NOMO-1 treated with dmso at 0.1 percent for 144 hours (cell line): Measurements from ENCODE around the gene HEXIM2.

ENCODE experiments used
- DNase-seq: peaks from one replicate; lab custom pipeline; 2025; ENCODE audit not compliant: unreplicated experiment; lab: John Stamatoyannopoulos, UW

The HEXIM2 gene

DNA sequence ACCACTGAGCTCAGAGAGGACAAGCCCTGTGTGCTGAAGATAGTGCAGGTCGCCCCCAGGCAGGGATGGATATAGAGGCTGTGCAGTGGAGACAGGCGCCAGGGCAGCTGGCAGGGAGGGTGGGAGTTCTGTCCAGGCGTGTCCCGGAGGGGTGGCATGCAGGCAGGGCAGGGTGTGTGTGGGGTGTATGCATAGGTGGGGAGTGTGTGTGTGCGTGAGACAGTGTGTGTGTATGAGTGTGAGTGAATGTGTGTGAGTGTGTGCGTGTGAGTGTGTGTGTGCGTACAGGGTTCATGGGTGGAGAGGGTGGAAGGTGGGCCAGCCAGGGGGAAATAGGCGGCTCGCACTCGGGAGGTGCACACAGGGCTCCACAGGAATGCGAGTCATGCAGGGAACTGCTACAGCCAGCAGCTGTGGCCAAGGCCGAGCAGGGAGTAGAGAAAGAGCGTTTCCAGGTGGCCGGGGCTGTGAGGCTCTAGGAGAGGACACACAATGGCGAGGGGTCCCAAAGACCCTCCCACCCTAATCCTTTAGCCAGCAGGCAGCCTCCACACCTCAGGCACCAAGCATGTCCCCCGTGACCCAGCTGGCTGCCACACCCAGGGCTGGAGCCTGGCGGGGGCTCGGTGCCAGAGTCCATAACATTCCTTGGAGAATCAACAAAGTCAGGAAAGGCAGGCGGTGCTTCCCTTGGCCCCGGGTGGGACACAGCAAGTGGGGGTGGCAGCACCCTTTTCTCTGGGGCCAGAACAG lies 34.0 kb upstream of the HEXIM2 start:
- no peak for DNase-seq

DNA sequence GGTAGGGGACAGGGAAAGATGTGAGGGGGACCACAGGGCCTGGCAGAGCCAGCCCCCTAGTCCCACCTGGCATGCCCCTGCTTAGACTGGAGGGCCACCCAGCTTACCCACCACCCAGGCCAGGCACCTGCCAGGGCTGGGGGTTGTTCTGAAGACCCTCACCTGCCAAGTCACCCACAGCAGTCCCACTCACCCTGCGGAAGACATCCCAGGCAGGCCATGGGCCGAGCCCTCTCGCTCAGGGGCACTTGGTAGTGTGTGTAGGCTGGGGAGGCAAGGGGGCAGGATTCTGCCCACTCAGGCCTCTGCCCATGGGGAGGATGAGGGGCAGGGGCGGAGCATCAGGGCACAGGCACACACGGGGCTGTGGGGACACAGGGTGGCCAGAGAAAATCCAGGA lies 33.3 kb upstream of the HEXIM2 start:
- no peak for DNase-seq

DNA sequence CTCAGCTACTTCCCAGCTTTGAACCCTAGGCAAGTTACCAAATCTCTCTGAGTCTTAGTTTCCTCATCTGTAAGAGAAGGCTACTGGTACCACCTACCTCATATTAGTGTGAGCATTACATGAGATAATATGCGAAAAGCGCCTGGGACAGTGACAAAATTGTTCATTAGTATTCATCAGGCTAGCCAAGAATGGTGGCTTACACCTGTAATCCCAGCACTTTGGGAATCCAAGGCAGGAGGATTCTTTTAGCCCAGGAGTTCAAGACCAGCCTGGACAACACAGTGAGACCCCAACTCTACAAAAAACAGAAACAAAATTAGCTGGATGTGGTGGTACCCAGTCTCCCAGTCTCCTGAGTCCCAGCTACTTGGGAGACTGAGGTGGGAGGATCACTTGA lies 32.7 kb upstream of the HEXIM2 start:
- no peak for DNase-seq

DNA sequence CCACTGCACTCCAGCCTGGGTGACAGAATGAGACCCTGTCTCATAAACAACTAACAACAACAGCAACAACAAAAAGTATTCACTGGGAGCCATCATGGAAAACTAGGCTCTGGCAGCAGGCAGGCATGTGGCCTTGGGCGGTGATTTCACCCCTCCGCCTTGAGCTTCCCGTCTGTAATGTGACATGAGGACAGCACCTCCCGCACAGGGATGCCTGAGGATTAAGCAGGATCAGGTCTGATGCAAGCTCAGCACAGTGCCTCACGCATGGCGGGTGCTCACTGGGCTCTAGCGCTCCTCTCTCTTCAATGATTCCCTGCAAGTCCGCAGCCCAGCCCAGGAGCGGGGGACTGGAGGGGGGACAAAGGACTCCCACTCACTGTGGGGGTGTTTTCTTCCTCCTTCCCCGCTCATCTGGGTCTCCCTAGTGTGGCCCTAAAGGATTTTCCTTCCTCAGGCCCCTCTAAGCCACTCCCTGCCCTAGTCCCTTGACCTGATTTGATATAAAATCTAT lies 32.2 kb upstream of the HEXIM2 start:
- no peak for DNase-seq

DNA sequence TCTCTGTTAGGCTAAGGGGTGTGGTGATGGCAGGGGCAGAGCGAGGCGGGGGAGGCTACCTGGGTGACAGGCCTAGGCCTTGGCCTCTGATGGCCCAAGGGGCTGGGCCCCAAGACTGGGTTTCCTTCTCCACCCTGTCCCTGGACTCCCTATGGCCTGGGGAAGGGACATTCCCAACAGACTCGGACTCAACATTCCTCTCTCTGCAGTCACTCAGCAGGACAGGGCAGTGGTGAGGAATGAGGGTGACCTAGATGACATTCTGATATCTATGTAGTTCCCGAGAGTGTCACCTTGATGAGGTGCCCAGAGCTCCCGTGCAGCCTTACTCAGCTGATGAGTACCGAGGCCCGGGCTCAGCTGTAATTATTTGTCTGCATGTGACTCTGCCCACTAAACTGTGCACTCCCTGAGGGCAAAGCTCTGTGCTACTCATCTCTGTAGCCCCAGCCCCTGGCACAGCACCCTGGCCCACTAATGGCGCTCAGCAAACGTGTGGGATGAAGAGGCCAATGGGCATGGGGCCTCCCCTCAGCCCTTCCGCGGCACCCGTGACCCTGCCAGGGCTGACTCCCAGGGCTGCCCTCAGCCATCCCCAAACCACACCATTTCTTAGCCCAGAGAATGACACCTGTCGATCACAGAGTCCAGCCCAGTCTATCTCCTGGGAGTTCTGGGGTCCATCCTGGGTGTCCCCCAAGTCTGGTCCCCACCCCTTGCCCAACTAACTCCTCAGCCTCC lies 31.6 kb upstream of the HEXIM2 start:
- DNase-seq, result no peak

DNA sequence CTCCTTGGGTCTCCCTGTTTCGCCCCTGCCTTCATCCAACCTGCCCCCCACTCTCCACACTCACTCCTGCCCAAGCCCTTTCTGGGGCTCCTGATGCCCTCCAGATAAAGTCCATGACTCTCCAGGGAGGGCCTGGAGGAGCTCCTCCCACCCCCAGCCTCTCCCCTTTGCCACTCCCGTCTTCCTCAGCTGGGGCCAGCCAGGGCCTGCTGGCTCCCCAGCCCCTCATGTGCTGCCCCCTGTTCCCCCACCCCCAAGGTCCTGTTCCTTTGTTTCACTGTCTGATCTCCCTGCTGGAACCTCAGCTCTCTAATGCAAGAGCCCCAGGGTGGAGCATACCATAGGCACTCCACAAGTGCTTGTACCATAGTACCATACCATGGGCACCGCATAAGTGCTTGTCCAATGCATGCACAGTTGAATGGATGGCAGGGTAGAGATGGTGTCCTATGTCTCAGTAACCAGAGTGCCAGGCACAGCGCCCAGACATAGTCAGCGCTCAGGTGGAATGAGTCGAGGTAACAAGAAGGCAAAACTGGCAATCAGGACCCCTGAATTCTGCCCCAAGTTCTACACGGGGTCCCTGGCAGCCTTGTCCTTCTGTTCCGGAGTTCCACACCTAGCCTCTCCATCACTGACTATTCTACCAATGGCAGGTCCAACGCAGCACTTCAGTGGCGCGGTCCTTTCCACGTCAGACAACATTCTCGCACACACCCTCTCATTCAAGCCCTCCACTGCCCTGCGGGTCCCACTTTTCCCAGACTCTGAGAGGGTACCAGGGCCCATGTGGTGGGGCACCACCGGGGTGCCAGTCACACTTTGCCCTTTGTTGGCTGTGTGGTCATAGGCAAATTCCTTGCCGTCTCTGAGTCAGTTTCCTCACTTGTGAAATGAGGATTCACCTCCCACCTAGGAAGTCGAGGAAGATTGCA lies 30.7 kb upstream of the HEXIM2 start:
- no peak for DNase-seq

DNA sequence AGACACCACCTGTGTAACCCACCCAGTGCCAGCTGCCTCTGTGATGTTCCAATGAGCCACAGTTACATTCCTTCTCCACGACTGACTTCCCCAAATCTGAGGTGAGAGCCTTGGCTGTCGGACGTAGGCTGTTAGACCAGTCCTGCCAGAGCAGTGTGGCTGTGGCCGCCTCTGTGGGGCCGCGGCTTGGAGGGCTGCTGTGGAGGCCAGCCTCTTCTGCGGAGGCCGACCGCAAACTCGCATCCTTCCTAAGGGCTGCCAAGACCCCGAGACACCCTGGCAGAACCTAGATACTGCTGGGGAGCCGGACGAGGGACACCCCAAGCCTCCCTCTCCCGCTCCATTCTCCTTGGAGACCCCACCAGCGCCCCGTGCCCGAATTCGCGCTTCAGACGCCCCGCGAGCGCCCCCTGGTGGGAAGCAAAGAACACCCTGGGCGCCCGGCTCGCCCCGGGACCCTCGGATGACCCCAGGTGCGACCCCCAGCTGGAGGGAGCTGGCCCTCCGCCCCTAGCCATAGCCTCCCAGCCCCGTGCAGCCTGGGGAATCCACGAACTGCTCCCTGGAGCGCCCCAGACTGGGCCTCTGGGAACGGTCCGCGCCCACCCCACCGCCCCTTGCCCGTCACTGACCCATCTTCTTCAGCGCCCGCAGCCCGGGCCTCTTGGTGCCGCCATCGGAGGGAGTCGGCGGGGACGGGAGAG lies 29.9 kb upstream of the HEXIM2 start:
- no peak for DNase-seq

DNA sequence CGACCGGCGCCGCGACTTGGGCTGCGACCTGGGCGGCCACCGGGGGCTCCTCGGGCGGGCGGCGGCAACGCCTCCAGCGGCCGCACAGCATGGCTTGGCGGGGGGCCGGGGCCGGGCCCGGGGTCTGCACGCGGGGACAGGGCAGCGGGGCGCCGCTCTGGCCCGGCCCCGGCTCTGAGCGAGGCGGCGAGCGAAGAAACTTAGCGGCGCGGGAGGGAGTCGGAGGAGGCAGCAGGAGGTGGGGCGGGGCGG lies 29.4 kb upstream of the HEXIM2 start, which contains the start of gene PLCD3:
TSS of gene PLCD3 (minus strand) at position 196 of the 252 bp plus-strand sequence. CDS start at position 91, 105 bp downstream.
- peak; percentile 60 for DNase-seq

DNA sequence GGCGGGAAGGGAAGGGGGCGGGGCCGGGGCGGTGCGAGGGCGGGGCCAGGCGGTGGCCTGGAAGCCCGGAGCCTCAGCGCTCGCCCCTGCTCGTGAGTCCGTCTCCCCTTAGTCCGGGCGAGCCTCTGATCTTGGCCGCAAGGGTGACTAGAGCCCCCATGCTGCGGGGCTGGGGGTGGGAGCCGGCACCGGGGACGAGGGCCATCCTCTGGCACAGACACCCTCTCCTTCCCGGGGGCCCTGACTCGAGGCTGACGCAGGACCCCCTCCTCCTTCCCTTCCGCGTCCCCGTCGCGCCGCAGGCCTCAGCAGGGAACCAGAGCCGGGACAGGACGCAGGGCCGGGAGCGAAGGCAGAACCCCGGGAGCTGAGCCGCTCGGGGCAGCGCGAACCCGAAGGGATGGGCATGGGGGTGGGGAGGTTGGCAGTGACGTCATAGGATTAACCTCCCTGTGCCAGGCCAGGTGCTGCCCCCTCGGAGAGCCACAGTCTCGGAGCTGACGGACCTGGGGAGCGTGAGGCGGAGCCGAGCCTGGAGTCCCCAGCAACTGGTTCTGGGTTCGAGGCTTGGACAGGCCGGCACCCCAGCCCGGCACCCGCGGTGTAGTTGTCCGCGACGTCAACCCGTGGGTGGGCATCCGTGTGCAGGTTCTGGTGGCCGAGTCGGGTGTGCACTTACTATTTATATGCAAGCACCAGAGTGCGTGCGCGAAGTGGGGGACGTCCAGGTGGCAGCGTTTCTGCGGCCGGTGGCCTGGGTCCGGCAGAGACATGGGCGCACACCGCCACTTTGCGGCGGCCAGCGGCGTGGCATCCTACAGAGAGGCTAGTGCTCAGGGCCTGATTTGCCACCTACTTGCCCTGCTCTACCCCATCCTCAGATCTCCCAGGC lies 28.9 kb upstream of the HEXIM2 start:
- peak; percentile 57 for DNase-seq

DNA sequence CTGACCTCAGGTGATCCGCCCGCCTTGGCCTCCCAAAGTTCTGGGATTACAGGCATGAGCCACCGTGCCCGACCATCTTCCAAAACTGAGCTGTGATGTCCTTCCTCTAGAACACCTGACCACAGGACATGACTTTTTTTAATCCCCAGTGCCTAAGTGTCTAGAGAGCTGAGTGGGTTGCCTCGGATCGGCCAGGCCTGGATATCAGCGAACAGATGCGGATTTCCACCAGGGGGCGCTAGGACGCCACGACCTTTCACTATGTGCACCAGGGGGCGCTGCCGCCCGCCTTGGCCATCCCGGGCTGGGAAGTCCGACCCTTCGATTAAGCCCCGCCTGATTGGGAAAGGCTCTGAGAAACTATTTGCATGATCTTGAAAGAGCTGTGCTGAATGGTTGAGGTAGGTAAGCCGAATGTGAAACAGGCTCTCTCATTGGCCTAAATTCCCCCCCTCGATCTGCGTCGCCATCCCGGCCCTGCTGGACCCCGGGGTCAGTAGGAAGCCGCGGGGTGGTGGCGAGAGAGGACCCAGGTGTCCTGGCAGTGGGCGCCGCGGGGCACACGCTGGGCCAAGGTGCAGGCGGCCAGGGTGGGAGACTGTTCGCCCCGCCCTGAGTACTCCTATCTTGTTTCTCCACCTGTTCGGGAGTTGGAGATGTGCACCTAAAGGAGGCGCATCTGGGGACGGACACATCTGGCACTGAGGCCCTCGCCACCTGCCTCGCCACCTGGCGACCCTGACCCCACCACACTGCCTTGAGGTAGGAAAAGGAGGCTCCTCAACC lies 26.3 kb upstream of the HEXIM2 start, which contains the start of gene ACBD4:
TSS of gene ACBD4 (plus strand) at position 496 of the 786 bp plus-strand sequence. CDS start 458 bp downstream, outside the sequence.
- peak; percentile 91 for DNase-seq

DNA sequence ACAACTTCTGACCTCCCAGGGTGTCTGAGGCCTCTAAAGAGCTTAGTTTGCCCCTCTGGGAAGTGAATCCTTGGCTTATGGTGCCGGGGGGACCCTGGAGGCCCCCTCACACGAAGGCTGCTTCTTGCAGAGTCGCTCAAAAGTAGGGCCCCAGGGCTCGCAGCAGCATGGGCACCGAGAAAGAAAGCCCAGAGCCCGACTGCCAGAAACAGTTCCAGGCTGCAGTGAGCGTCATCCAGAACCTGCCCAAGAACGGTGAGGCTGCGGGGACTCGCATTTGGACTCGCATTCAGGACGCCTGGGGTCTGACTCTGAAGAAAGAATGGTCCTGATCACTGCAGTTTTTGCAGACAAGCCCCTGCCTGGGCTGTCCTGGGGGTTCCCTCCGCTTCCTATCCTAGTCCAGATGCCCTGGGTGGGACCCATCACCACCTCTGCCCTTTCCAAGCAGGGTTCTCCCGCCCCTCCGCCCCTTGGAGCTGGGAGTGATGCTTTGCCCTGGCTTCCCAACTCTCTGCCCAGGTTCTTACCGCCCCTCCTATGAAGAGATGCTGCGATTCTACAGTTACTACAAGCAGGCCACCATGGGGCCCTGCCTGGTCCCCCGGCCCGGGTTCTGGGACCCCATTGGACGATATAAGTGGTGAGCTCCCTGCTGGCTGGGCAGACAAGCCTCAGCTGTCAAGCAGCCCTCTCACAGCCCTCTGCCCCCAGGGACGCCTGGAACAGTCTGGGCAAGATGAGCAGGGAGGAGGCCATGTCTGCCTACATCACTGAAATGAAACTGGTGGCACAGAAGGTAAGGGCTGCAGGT lies 25.5 kb upstream of the HEXIM2 start:
- DNase-seq, result no peak

DNA sequence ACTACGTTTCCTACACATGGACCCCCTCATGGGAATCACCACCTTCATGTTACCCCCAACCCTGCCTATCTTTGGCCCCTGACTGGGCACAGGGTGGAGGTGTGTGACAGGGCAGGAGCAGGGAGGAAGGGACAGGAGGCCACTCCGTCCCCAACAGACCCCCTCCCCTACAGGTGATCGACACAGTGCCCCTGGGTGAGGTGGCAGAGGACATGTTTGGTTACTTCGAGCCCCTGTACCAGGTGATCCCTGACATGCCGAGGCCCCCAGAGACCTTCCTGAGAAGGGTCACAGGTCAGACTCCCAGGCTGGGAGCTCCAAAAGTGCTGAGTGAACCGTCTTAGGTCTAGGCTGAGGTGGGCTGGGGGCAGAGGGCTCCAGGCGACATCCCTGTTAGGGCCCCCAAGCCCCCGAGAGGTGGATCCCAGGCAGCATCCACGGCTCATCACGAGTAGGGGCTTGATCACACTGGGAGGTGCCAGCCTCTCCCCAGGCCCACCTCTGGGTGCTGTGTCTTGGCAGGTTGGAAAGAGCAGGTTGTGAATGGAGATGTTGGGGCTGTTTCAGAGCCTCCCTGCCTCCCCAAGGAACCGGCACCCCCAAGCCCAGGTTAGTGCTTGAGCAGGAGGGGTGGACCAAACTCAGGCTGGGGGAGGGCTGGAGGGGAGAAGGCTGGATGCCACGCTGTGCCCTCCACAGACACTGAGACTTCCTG lies 24.7 kb upstream of the HEXIM2 start:
- no peak for DNase-seq

DNA sequence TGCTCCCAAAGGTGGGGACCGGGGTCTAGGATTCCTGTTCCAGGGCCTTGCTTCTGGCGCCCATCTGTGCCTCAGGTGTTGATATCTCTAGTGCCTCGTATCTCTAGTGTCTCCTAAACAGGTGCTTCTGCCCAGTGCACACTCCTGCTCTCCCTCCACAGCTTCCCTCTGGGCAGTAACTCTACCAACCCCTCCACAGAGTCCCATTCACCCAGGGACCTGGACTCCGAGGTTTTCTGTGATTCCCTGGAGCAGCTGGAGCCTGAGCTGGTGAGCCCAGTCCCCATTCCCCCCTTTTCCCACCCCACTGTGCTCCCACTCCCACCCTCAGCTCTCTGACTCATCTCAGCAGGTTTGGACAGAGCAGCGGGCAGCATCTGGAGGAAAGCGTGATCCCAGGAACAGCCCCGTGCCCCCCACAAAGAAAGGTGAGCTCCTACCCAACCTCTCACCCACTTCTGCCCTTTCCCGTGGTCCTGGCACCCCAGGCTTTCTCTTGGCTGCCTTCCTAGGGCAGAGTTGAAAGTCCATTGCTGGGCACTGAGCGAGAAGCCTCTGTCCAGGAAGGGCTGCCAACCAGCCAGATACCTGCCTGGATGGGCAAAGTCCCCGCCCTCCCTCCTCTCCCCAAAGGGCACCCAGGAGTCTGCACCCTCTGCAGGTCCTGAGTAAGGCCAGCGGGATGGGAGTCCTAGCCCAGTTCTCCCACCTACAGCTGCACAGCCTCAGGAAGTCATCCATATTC lies 23.9 kb upstream of the HEXIM2 start:
- DNase-seq, result no peak

DNA sequence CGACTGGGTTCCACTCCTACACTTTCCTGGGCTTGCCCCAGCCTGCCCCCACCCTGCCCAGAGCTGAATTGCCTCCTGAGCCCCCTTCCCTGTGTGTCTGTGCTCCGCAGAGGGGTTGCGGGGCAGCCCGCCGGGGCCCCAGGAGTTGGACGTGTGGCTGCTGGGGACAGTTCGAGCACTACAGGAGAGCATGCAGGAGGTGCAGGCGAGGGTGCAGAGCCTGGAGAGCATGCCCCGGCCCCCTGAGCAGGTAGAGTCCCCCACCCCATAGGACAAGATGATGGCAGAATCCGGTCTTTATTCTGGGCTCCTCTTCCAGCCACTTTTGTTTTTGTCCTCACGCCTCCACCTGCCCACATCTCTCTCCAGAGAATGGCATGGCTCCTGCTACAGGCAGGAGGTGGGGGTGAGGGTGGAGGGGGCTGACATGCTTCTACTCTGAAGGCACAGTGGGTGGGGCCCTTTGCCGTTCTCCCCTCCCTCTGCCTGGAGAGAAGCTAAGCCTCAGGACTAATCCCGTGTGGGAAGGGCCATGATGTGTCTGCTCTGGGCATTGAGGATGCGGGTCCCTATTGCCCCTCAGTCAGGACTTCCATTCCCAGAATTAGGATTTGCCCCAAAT lies 22.7 kb upstream of the HEXIM2 start:
- DNase-seq, result no peak

DNA sequence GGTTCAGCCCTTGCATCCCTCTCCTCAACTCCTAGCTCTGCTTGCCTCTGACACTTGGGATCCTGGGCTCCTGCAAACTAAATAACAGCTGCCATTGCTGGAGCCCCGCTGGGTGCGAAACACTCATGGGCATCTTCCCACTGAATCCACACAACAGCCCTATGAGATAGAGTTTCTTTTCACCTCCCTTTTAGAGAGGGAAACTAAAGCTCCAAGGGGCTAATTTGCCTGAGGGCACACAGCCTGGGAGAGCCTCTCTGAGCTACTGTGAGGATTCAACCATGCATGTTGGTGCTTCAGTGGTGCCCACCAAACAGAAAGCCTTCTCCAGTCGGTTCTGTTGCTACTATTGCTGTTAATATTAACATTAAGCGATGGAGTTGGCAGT lies 22.1 kb upstream of the HEXIM2 start:
- no peak for DNase-seq

DNA sequence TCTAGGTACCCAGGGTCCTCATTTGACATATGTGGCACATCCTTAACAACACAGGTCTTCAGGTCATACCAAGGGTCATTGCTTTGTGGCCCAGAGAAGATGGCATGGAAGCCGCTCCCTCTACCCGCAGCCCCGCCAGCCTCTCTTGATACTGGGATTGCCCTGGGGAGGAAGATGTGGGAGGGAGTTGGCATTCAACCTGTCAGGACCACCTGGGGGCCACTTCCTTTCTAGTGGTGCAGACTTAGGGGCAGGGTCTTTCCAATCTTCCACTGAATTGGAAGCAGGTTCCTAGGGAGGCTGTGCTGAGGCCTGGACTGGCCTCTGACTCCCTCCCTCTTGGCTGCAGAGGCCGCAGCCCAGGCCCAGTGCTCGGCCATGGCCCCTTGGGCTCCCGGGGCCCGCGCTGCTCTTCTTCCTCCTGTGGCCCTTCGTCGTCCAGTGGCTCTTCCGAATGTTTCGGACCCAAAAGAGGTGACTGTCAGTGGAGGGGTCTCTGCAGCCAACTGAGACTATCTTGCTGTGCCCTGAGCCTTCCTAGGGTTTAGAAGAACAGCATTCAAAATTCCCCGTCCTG lies 18.5 kb upstream of the HEXIM2 start:
- DNase-seq, result no peak
